ENCODE results near the gene ARL14EPL.

The ARL14EPL gene

GRCh38 chr5:116032094-116032517, at the start of gene ARL14EPL:
Gene ARL14EPL, plus strand, starts transcription at chr5:116032472. Its CDS starts 18,994 bp downstream, at chr5:116051466.
- TF ChIP-seq GATA3 (IDR thresholded peaks at IDR 0.05; ENCODE audit: low read depth, low read length) (no peak), GATA2 (IDR thresholded peaks at IDR 0.05; ENCODE audit: low read depth, low read length) (no peak)

- peak; percentile 65 for TF ChIP-seq GATA3 (IDR thresholded peaks at IDR 0.05; ENCODE audit: low read depth, low read length)
- TF ChIP-seq GATA2 (IDR thresholded peaks at IDR 0.05; ENCODE audit: low read depth, low read length) = peak; percentile 46; the same call in 1 of the 2 replicates
Measured at GRCh38 chr5:115983519-115983918, 48.8 kb upstream of the ARL14EPL start.

GRCh38 chr5:115985802-115986757, 46.2 kb upstream of the ARL14EPL start:
- TF ChIP-seq GATA2 (IDR thresholded peaks at IDR 0.05; ENCODE audit: low read depth, low read length) (no peak), GATA3 (IDR thresholded peaks at IDR 0.05; ENCODE audit: low read depth, low read length) (no peak)

- TF ChIP-seq GATA2 (IDR thresholded peaks at IDR 0.05; ENCODE audit: low read depth, low read length) (no peak), GATA3 (IDR thresholded peaks at IDR 0.05; ENCODE audit: low read depth, low read length) (no peak)
Measured at GRCh38 chr5:115988002-115988401, 44.3 kb upstream of the ARL14EPL start.

- TF ChIP-seq GATA3 (IDR thresholded peaks at IDR 0.05; ENCODE audit: low read depth, low read length) = no peak
- no peak for TF ChIP-seq GATA2 (IDR thresholded peaks at IDR 0.05; ENCODE audit: low read depth, low read length)
Measured at GRCh38 chr5:115992848-115993350, 39.4 kb upstream of the ARL14EPL start.

GRCh38 chr5:115995351-115995750, 36.9 kb upstream of the ARL14EPL start:
- TF ChIP-seq GATA2 (IDR thresholded peaks at IDR 0.05; ENCODE audit: low read depth, low read length) (no peak), GATA3 (IDR thresholded peaks at IDR 0.05; ENCODE audit: low read depth, low read length) (no peak)

GRCh38 chr5:116002116-116002906, 30.0 kb upstream of the ARL14EPL start:
- TF ChIP-seq GATA3 (IDR thresholded peaks at IDR 0.05; ENCODE audit: low read depth, low read length) (no peak), GATA2 (IDR thresholded peaks at IDR 0.05; ENCODE audit: low read depth, low read length) (no peak)

GRCh38 chr5:116004248-116004647, 28.0 kb upstream of the ARL14EPL start:
- TF ChIP-seq GATA3 (IDR thresholded peaks at IDR 0.05; ENCODE audit: low read depth, low read length) (no peak), GATA2 (IDR thresholded peaks at IDR 0.05; ENCODE audit: low read depth, low read length) (no peak)

GRCh38 chr5:116009806-116010205, 22.5 kb upstream of the ARL14EPL start:
- TF ChIP-seq GATA2 (IDR thresholded peaks at IDR 0.05; ENCODE audit: low read depth, low read length) = no peak
- no peak for TF ChIP-seq GATA3 (IDR thresholded peaks at IDR 0.05; ENCODE audit: low read depth, low read length)

GRCh38 chr5:116011046-116011445, 21.2 kb upstream of the ARL14EPL start:
- TF ChIP-seq GATA2 (IDR thresholded peaks at IDR 0.05; ENCODE audit: low read depth, low read length) (no peak), GATA3 (IDR thresholded peaks at IDR 0.05; ENCODE audit: low read depth, low read length) (no peak)

GRCh38 chr5:116013207-116013785, 19.0 kb upstream of the ARL14EPL start:
- TF ChIP-seq GATA3 (IDR thresholded peaks at IDR 0.05; ENCODE audit: low read depth, low read length) = no peak
- TF ChIP-seq GATA2 (IDR thresholded peaks at IDR 0.05; ENCODE audit: low read depth, low read length) = no peak

GRCh38 chr5:116013936-116014335, 18.3 kb upstream of the ARL14EPL start:
- TF ChIP-seq GATA3 (IDR thresholded peaks at IDR 0.05; ENCODE audit: low read depth, low read length) (no peak), GATA2 (IDR thresholded peaks at IDR 0.05; ENCODE audit: low read depth, low read length) (no peak)

GRCh38 chr5:116023619-116024018, 8.7 kb upstream of the ARL14EPL start:
- no peak for TF ChIP-seq GATA2 (IDR thresholded peaks at IDR 0.05; ENCODE audit: low read depth, low read length)
- no peak for TF ChIP-seq GATA3 (IDR thresholded peaks at IDR 0.05; ENCODE audit: low read depth, low read length)

- no peak for TF ChIP-seq GATA3 (IDR thresholded peaks at IDR 0.05; ENCODE audit: low read depth, low read length)
- no peak for TF ChIP-seq GATA2 (IDR thresholded peaks at IDR 0.05; ENCODE audit: low read depth, low read length)
Measured at GRCh38 chr5:116025866-116026265, 6.4 kb upstream of the ARL14EPL start.

Data from SH-SY5Y (cell line).